AML-193 (cell line): Measurements from ENCODE around the gene KRT16.
"Not testable (repeated sequence)": the region's sequence is repeated elsewhere in the genome, so short reads cannot be mapped to it uniquely, and the experiment has no call there.

ENCODE experiments used
- DNase-seq, 2 experiments: peaks; one replicate each; lab custom pipeline; 2025; lab: John Stamatoyannopoulos, UW

Gene KRT16

DNA sequence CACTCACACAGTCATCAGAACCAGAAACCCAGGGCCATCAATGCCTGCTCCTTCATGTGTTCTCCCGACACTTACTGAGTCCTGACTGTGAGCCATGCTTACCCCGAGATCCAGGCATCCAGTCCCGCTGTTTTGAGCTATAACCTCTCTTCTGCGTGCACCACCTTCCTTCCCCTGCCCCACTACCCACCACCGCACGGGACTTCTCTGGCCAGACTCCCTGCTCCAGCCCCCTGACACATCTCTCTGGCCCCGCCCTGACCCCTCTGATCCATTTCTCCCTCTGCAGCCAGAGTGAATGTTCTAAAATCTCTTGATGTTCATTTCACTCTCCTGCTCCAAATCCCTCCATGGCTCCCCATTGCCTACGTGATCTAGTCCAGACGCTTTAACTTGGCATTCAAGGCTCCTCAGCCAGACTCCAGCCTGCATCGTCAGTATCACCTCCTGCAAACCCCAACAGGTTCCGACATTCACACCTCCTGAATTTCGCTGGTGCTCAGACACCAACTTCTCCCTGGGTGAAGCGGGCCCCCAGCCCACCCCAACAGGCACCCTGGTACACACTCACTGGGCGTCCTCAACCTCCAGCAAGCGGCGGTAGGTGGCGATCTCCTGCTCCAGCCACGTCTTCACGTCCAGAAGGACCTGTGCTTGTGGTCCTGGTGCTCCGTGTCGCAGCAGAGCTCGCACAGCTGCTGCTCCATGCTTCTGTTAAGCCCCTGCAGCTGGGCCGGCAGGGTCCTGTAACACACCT is 14.9 kb upstream of the KRT16 start:
- no peak for DNase-seq

DNA sequence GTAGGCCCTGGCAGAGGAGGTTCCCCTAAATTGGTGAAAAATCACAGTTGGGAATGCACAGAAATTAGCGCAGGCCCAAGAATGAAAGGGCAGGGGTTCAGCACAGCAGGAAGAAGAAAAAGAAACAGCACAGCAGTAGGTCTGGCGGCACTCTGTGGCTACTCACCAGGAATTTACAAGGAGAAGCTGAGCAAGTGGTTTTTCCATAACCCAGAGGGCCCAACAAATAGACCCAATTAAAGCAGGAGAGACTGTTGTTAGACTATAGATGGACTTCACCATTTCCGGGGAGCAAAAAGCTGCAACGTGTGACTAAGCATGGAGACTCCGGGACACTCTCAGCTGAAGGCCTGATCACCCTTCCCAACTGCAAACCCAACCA is 14.3 kb upstream of the KRT16 start:
- not testable (repeated sequence) for DNase-seq

DNA sequence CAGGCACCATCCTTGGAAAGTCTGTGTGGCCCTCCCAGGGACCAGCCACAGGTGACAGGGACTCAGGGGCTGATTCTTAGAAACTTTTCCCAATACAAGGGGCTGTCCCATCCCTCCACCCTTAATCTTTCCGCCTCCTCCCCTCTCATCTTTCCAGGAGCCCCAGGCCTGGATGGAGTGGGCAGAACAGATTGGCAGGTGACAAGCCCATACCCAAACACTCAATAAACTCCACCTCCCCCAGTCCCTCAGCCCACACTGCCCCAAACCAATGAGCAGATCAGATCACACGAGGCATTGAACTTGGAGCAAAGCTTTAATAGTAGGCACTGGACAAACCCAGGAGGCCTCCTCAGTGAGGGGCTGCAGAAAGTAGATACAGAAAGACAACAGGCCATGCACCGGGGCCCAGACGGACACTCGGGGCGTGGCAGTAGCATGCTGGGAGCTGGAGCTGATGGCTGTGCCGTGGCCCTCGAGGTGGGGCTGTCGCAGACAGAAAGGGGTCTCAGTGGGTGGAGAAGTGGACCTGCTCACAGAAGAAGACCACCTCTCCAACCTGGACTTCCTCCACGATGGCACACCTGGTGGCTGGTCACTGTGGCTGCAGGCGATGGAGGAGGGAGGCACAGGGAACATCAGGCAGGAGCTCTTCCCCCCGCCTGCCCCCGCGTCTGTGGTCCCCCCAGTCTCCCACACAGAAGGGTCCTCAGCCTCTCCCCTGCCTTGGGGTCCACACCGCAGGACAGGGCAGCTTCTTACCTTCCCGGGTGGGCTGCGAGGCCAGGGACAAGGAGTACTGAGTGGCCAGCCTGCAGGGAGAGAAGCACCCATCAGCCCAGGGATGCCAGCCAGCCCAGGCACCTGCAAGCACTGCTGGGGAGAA is 13.7 kb upstream of the KRT16 start:
- DNase-seq: not testable (repeated sequence)

DNA sequence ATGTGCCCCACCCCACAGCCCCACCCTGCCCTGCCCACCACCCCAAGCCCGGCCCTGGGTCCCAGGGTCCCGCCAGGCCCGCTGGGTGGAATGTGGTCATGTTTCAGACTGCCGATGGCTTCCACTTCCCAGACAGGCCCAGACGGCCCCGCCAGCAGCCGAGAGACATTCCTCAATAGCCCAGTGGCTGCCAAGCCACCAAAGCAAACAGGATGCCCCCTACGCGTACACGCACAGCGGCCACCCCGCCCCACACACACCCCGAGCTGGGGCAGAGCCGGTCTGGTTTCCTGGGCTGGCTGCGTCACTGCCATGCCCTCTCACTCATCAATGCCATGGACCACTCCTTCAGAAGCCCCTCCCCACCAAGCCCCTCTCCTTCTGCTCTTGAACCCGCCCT is 13.0 kb upstream of the KRT16 start:
- no peak for DNase-seq

DNA sequence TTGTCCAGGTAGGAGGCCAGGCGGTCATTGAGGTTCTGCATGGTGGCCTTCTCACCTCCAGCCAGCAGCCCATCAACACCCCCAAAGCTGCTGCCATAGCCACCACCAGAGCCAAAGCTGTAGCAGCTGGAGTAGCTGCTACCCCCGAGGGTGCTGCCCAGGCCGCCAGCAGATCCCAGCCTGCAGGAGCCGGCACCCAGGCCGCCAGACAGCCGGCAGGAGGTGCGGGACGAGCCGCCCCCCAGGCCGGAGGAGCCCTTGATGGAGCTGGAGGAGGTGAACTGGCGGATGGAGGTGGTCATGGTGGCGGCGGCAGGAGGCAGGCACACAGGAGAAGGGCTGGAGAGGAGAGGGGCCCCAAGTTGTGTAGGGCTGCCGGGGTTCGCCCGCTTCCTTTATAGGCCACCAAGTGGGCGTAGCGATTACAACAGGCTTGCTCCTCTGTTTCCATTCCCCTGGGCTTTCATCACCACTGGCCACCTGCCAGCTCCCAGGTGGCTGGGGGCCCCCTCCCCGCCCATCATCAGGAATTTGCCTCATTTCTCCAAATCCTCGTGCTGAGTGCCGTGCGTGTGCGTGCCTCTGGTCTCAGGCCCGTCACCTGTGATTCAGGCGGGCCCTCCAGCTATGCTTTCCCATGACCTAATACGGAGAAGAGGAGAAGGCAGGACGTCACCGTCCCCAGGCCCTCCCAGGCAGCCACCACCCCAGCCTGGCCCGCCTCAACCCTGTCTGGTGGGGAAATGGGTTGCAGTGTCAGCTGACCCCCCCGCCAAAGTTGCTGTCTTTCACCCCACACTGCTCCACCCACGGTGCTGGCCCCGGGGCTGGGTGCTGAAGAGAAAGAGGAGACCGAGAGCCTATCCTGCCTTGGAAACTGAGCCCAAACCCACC is 11.9 kb upstream of the KRT16 start, which contains the start of gene KRT17:
Gene KRT17 (minus strand): TSS at position 368 of the 894 bp plus-strand sequence. CDS start 66 bp downstream, at position 302.
- DNase-seq: no peak

DNA sequence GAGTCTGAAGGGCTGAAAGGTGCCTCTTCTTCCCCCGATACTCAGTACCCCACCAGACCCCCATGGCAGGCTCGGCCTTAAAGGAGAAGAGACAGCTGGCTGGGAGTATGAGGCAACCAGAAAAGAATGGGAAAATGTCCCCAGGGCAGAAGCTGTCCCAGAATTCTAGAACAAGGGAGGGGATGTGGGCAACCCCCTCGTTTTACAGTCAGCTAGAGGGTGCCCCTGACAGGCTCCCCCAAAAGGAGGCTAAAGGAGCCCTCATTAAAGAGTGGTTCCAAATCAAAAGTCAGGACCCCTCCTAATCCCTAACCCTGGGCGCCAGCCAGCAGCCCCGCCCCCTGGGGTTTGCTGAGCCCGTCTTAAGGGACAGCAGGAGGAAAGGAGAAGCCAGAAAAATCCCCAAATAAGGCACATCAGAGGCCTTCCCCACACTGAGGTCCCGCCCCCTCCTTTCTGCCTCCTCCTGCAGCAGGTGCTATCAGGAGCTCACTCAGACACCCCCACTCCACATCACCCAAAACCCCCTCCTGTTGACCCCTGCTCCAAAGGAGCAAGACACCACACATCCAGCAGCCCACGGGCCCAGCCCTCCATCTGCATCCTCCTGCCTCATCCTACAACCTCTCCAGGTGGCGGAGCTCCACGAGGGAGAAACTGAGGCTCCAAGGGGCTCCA is 10.8 kb upstream of the KRT16 start:
- not testable (repeated sequence) for DNase-seq

DNA sequence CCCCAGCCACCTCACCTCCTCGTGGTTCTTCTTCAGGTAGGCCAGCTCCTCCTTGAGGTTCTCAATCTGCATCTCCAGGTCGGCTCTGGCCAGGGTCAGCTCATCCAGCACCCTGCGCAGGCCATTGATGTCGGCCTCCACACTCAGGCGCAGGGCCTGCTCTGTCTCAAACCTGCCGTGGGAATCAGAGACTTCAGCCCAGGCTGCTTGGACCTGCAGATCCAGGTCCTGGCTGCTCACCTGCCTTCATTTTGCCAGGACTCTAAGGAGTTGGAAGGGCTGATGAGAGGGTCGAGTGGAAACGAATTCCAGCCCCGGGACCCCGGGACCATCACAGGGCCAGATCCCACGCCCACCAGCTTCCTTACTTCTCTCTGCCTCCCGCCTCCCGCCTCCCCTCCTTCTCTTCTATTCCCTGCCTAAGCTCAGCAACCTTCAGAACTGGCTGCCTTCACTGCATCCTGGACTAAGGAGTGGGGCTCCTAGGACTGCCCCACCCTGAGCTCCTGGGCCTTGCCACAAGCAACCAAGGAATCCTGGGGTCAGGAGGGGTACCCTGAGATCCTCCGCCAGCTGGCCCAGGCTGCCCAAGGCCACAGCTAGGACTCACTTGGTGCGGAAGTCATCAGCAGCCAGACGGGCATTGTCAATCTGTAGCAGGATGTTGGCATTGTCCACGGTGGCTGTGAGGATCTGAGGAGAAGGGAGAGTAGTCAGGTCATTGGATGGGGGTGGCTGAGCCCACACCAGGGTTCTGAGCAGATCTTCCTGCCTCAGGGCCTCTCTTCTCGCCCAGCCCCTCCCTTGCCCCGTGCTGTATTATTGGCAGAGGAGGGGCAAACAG is 10.0 kb upstream of the KRT16 start:
- DNase-seq: not testable (repeated sequence)

DNA sequence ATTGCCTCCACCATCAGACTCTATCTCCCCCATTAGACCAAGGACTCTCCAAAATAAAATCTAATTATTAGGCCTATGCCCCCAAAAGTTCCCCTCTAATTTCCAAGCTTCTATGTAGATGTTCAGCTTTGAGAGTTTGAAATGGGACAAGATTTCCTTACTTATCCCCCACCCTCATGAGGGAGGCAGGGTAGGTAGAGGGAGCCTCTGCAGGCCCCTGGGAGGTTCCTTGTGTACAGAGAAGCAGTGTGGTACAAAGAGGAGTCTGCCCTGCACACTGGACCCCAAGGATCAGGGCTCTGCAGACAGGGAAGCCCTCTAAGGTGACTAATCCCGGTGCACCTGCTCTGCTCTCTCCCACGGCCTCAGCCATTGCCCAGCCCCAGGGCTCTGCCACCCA is 9.3 kb upstream of the KRT16 start:
- DNase-seq: no peak

DNA sequence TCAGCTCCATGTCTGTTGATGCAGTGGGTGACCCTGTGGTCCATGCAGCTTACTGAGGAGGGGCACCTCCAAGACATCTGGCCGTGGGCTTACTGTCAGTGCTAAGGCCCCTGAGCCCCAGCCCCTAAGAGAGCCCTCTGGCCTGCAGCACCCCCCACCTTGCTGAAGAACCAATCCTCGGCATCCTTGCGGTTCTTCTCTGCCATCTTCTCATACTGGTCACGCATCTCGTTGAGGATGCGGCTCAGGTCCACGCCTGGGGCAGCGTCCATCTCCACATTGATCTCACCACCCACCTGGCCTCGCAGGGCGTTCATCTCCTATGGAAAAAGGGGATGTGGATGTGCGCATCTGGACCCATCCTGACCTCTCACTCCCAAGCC is 8.9 kb upstream of the KRT16 start:
- not testable (repeated sequence) for DNase-seq

DNA sequence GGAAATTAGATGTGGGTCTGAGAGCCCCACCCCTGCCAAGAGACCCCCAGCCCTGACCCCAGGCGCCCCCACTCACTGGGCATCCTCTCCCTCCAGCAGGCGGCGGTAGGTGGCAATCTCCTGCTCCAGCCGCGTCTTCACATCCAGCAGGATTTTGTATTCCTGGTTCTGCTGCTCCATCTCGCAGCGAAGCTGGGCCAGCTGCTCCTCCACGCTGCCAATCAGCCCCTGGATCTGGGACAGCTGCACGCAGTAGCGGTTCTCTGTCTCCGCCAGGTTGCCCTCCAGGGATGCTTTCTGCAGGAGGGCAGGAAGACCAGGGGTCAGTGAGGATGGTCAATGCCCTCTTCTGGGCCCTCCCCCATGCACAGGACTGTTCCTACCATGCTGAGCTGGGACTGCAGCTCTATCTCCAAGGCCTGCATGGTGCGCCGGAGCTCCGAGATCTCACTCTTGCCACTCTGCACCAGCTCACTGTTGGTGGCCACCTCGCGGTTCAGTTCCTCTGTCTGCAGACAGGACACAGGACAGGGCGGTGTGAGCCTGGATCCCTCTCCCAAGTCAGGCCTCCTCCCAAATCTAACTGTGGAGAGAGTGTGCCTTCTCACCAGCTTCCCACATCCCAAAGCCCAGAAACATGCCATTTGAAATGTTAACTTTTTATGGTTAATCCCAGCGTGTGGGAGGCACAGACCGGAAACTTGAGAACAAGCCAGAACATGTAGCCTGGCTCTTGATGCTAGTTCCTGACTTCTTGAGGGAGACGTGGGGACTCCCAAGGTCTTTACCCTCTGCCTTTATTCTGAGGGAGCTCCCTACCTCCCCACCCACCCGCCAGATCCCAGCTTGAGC is 8.2 kb upstream of the KRT16 start:
- DNase-seq: no peak

DNA sequence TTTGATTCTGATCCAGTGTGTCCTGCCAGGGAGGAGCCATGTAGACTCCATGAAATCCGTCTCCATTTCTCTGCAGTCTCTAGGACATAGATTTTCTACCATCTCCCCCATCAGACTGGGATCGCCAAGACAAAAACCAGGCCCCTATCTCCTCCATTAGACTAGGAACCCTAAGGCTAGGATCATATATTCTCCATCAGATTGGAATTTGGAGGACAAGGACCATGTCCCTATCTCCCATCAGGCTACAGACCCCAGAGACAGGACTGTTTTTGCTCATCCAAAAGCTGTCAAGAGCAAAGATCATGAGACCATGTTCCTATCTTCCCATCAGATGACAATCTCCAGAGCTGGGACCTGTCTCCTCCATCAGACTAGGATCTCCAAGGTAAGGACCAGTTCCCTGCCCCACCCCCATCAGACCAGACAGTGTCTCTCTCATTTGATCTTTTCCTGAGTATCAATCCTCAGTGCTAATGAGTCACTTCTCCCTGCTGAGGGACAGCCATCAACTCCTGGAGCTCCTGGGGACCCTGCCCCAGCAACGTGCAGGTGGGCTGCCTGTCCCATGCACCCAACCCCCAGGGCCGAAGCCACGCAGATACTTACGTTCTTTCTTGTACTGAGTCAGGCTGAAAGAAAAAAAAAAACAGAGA is 7.5 kb upstream of the KRT16 start:
- DNase-seq: not testable (repeated sequence)

DNA sequence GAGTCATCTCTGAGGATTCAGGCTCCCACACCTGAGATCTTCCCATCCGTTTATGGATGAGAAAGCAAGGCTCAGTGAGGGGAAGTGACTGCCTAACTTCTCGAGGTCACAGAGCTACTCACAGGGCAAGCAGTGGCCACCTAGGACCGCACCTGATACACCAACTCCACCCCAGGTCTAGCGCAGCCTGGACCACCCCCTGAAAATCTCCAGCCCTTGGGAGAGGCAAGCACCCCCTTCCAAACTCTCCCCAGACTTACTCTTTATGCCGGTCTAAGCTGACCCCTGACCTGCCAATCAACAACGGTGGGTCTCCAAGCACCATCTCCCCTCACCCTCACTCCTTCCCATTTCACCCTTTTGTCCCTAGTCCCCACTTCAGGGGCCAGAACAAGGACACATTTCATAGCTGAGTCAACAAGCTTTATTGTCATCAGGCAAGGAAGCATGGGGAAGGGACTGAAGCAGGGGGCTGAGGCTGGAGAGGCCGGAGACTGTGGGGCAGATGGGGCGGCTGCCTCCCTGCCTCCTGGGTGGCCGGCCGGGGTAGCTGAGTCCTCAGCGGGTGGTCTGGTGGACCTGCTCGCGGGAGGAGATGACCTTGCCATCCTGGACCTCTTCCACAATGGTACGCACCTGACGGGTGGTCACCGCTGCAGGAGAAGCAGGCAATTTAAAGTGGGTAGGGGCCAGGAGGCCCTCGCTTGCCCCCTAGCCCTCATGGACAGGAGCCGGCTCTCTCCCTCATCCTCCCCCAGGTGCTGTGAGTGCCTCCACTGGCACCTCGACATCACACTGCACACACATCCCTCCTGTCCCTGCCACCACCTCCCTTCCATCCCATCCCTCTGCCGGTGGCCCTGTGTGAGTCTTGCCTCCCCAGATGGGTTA is 6.7 kb upstream of the KRT16 start:
- no peak for DNase-seq

DNA sequence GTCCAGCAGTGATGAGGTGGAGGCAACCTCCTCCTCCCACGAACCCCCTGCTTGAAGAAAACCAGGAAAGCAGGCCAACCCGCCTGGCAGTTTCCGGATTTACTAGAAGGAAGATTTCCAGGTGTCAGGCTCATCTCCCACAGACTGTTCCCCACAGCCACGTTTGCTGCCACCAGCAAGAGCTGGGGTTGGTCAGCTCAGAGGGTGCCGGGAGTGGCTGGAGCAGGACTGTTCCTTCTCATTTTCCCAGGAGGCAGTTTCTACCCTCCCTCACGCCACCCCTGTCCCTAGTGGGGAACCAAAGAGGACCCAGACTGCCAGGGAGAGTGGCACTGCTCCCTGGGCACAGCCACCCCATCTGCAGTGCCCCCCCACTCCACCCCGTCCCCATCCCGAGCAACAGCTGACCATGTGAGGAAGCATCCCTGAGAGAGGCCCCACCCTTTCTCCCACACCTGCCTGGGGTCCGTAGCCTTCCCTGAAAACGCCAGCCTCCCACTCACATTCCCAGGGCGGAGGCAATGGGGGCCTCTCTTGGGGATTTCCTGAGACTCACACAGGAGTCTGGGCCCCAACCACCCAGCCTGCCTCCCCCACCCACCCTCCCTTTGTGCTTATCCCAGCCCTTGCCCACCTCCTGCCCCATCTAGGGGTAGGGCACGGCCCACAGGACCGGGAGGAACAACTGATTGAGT is 5.9 kb upstream of the KRT16 start:
- no peak for DNase-seq

DNA sequence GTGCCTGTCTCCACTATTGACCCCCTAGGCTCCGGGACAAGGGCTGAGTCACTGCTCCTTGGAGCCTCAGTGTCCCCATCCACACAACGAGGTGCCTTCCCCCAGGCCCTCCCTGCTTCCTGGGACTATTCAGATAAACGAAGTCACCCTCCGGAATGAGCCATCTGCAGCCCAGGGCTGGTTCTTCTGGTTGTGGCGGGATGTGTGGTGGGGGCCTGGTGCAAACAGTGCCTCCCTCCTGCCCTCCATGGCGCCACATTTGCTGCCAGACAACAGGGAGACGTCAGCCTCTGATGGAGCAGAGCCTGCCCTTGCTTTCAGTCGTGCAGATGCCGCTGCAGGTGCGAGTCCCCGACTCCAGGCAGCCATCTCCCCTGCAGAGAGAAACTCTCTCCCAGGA is 5.1 kb upstream of the KRT16 start:
- no peak for DNase-seq

DNA sequence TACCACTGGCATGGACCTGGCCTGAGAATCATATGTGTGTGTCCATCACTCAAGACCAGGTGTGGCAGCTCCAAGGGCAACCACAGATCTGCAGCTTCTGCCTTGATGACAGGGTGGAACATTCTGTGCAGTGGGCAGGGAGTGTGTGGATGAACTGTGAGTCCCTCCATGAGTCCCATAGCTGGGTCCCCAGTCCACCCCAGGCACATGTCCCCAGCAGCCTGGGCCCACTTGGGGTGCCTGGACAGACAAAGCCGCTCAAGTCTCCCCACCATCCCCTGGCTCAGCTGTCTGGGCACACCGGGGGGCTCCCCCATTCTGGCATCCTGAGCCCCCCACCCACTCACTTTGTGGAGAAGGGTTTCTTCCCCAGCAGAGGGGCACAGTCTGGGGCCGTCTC is 4.6 kb upstream of the KRT16 start:
- no peak for DNase-seq

DNA sequence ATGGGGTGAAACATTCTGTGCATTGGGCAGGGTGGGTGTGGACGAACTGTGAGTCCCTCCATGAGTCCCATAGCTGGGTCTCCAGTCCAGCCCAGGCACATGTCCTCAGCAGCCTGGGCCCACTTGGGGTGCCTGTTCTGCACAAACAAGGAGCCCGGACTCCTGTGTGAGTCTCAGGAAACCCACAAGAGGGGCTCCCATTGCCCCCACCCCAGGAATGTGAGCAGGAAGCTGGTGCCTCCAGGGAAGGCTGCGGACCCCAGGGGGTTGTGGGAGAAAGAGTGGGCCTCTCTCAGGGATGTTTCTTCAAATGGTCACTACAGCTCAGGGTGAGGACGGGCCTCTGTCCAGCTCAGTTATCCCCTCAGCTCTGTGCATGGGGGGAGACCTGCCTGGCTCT is 3.9 kb upstream of the KRT16 start:
- DNase-seq: not testable (repeated sequence)

DNA sequence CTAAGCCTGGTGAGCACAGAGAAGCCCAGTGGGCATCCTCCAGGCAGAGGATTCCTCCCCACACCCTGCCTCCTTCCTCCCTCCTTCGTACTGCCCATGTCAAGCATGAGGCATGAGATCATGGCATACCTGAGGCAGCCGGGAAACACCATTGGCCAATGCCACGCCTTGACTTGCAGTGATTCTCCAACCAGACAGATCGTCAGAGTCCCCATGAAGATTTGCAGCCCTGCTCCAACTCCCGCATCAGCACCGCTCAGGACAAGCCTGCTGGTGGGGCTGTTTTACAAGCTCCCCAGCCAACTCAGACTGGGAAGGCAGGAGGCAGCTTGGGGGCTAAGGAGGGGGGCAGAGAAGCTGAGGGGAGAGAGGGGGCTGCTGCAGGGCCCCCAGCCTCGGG is 2.9 kb upstream of the KRT16 start:
- DNase-seq: no peak
